Transverse colon (tissue), 4 donors: Measurements from ENCODE around the gene AP3B1. TPM values are rescaled to one million over a fixed set of nuclear protein-coding genes. Genes with fewer than 3 reads are reported as not detected.

Source experiments
- DNase-seq: peaks from one replicate; pipeline ENCODE4 v3.0.0-alpha.2; 2019
- H3K27ac ChIP-seq, 4 donors: fragments of 200-600 bp; sonication (generic); 2 replicates each; pipeline ENCODE4 v1.5.1; 2016 to 2018; ENCODE audit warnings: inconsistent platforms in 4 of 4
- H3K27me3 ChIP-seq: fragments of 200-600 bp; sonication (generic); 2 replicates; pipeline ENCODE4 v1.5.1; 2017; ENCODE audit warnings: inconsistent platforms
- H3K36me3 ChIP-seq, 4 donors: fragments of 200-600 bp; sonication (generic); 2 replicates each; pipeline ENCODE4 v1.5.1; 2017 to 2019; ENCODE audit warnings: inconsistent platforms in 4 of 4
- H3K4me1 ChIP-seq, 4 donors: fragments of 200-600 bp; sonication (generic); 2 replicates each; pipeline ENCODE4 v1.5.1; 2017 to 2020; ENCODE audit warnings: inconsistent platforms in 4 of 4
- H3K4me3 ChIP-seq, 4 donors: fragments of 200-600 bp; sonication (generic); 1 replicate in 1 of 4; 2 replicates in 3 of 4; pipeline versions ENCODE4 v1.5.1 to v1.6.1; 2017 to 2019; ENCODE audit warnings: inconsistent platforms in 4 of 4
- H3K9me3 ChIP-seq, 2 donors: fragments of 200-600 bp; sonication (generic); 2 replicates each; pipeline ENCODE4 v1.5.1; 2017 to 2019; ENCODE audit warnings: inconsistent platforms in 2 of 2
- EP300 ChIP-seq: sonication (generic); formaldehyde crosslinking; IDR thresholded peaks from one replicate; pipeline ENCODE4 v1.6.1; 2017; ENCODE audit warnings: antibody characterized with exemption, low read depth
- POLR2A ChIP-seq: fragments of 450-650 bp; IDR thresholded peaks from one replicate; pipeline ENCODE4 v1.6.1; 2016; ENCODE audit warnings: antibody characterized with exemption, mild to moderate bottlenecking, moderate library complexity
- POLR2AphosphoS5 ChIP-seq, 3 donors: sonication (generic); formaldehyde crosslinking; IDR thresholded peaks; one replicate each; pipeline ENCODE4 v1.6.1; 2016; ENCODE audit warnings: antibody characterized with exemption in 3 of 3
- WGBS, 2 donors: methylation state at CpG; one replicate each; pipeline ENCODE4 v1.1.5; 2018; ENCODE audit warnings: low coverage in 1 of 2; 5-methylcytosine and 5-hydroxymethylcytosine counted together
- in situ Hi-C, 4 donors: fragments of 200-750 bp; cut with MboI; loops; one replicate each; pipeline versions ENCODE4 v1.15.0 to v1.15.1; 2017; ENCODE audit warnings: low sequenced_read_pairs in 3 of 4, low pct_ligation_motif_present in 1 of 4, low pct_unique_long_range_greater_than_20kb in 1 of 4
- intact Hi-C: fragments of 100-400 bp; cut with DNase I; formaldehyde crosslinking; loops from one replicate; pipeline ENCODE4 v1.15.1; 2023; ENCODE audit warnings: low total_unique reads
- total RNA-seq, 4 donors: library from RNA; depleted of rRNA; stranded (reverse); fragments of >200 nt; gene quantifications; one replicate each; pipeline ENCODE4 v1.1.0, GENCODE V29; 2016
- TF ChIP-seq, protein P1 (sequence below), 5 experiments: fragments of 200-600 bp in 3 of 5; fragments of 450-650 bp in 2 of 5; sonication (generic) in 3 of 5; IDR thresholded peaks; 1 replicate in 2 of 5; 2 replicates in 3 of 5; pipeline ENCODE4 v1.5.1; 2016 to 2017; ENCODE audit warnings: antibody characterized with exemption in 5 of 5, inconsistent platforms in 3 of 5, mild to moderate bottlenecking in 2 of 5, moderate library complexity in 1 of 5

AP3B1 gene
- total RNA-seq, 4 donors from 2014 or later = 45.7 to 61.3 (median 53.4) TPM

DNA sequence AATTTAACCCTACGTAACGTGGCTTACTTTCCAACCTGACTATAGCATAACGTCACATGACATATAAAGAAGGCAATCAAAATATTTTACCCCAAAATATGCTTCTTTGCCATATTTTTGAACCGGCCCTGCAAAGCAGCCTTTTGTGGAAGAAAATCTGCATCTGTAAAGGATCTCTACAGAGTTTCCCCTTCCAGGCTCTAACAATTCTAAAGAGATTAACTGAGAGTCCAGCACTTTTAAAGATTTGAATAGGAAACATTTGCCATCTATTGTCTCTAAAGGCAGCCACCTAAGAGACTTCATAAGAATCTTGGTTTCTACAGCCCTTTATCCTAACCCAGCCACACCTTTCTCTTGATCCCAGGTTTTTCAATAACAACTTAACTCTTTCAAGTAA lies 22.7 kb downstream of the AP3B1 start:
- 92 to 96% methylated on average over 4 of the region's 4 CpGs for WGBS, 2 donors
- in situ Hi-C loops = no loop called here
- no peak for TF ChIP-seq POLR2AphosphoS5 (IDR thresholded peaks at IDR 0.05)
- no peak for TF ChIP-seq EP300
- TF ChIP-seq POLR2A = no peak
- TF ChIP-seq, protein P1, sequence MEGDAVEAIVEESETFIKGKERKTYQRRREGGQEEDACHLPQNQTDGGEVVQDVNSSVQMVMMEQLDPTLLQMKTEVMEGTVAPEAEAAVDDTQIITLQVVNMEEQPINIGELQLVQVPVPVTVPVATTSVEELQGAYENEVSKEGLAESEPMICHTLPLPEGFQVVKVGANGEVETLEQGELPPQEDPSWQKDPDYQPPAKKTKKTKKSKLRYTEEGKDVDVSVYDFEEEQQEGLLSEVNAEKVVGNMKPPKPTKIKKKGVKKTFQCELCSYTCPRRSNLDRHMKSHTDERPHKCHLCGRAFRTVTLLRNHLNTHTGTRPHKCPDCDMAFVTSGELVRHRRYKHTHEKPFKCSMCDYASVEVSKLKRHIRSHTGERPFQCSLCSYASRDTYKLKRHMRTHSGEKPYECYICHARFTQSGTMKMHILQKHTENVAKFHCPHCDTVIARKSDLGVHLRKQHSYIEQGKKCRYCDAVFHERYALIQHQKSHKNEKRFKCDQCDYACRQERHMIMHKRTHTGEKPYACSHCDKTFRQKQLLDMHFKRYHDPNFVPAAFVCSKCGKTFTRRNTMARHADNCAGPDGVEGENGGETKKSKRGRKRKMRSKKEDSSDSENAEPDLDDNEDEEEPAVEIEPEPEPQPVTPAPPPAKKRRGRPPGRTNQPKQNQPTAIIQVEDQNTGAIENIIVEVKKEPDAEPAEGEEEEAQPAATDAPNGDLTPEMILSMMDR (IDR thresholded peaks at IDR 0.05) = no peak

DNA sequence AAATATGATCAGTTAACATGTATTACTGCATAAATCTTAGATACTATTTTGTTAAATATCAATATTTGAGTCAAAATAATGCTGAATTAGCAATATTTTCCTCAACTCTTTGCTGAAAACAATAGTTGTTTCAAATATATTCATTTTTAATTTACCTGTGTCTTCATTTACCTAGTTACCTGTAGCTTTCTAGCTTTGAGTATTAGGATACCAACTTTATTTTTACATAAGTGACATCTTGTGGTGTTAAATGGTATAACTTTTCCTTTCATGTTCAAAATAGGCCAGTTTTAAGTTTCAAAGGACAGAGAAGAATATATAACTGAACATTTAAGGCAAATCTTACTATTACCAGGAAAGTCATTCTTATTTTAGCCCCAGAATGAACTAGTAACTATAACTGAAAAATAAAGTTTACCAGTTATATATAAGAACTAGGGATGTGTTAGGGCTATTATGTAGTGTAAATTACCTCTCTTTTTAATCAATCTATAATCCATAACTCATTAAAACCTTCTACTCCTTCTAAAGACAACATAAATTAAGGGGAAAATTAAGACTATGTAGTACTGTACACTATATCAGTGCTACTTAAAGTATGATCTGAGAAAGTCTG lies 25.3 kb downstream of the AP3B1 start:
- intact Hi-C loops (no loop called here), in situ Hi-C loops (no loop called here)
- DNase-seq = no peak

More for the DNA sequence above, 22.7 kb downstream of the AP3B1 start:
- no peak overlapping the region for H3K27ac ChIP-seq
- intact Hi-C loops = no loop called here
- H3K9me3 ChIP-seq = no peaks in the 10 kb centered on the region
- no peak overlapping the region for H3K4me3 ChIP-seq
- no peak for DNase-seq
- no peaks in the 10 kb centered on the region for H3K27me3 ChIP-seq
- peaks cover 0 to 9% (median 0%) of the 10 kb centered on the region in 4 donors for H3K4me1 ChIP-seq
- peaks cover 0 to 11% (median 0%) of the 10 kb centered on the region in 4 donors for H3K36me3 ChIP-seq

DNA sequence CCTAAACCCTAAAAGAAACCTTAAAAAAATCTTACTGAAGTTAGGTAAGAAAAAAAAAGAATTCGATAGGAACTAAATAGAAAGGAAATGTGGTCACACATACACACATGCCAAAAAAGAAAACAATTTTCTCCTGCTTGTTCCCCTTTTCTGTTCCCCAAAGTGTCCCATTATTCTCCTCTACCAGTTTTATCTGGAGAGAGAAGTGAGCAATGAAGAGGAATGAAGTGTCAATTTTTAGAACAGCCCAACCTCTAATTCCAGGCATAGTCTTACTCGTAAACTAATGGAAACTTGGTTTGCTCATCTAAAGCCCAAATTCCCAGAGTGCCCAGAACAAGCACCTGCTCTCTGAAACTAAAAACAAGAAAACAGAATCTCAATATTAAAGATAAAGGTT lies 26.1 kb downstream of the AP3B1 start:
- no peak for DNase-seq

More for the DNA sequence above, 25.3 kb downstream of the AP3B1 start:
- H3K27ac ChIP-seq = no peak overlapping the region
- peaks cover 0 to 21% (median 3%) of the 10 kb centered on the region in 4 donors for H3K36me3 ChIP-seq
- H3K9me3 ChIP-seq = no peaks in the 10 kb centered on the region
- TF ChIP-seq POLR2A (no peak), EP300 (no peak), POLR2AphosphoS5 (IDR thresholded peaks at IDR 0.05) (no peak)
- TF ChIP-seq, protein P1 (IDR thresholded peaks at IDR 0.05) = peak; percentile 41 to 58 (median 47)
- H3K4me1 ChIP-seq = peaks cover 0 to 9% (median 0%) of the 10 kb centered on the region in 4 donors
- no peaks in the 10 kb centered on the region for H3K27me3 ChIP-seq
- H3K4me3 ChIP-seq = no peak overlapping the region

DNA sequence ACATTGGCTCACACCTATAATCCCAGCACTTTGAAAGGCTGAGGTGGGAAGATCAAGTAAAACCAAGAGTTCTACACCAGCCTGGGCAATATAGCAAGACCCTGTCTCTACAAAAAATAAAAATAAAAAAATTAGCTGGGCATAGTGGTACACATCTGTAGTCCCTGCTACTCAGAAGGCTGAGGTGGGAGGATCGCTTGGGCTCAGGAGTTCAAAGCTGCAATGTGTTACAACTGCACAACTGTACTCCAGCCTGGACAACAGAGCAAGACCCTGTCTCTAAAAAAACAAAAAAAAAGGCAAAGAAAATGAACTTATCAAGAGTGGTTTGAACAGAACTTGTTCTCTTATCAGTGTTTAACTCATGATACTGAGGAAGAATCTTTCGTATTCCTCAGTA lies 29.3 kb downstream of the AP3B1 start:
- TF ChIP-seq POLR2AphosphoS5 (IDR thresholded peaks at IDR 0.05) (no peak), POLR2A (no peak), EP300 (no peak)
- TF ChIP-seq, protein P1 (IDR thresholded peaks at IDR 0.05) = no peak
- intact Hi-C loops (no loop called here), in situ Hi-C loops (no loop called here)
- H3K27me3 ChIP-seq = no peaks in the 10 kb centered on the region
- no peak overlapping the region for H3K4me3 ChIP-seq
- peaks cover 0 to 2% (median 0%) of the 10 kb centered on the region in 4 donors for H3K4me1 ChIP-seq
- H3K27ac ChIP-seq = no peak overlapping the region
- H3K36me3 ChIP-seq = peaks cover 0 to 21% (median 5%) of the 10 kb centered on the region in 4 donors
- no peaks in the 10 kb centered on the region for H3K9me3 ChIP-seq
- DNase-seq = no peak
- WGBS, 2 donors = 92 to 94% methylated on average over 2 of the region's 2 CpGs

More for the DNA sequence above, 26.1 kb downstream of the AP3B1 start:
- peaks cover 0 to 21% (median 5%) of the 10 kb centered on the region in 4 donors for H3K36me3 ChIP-seq
- no peaks in the 10 kb centered on the region for H3K9me3 ChIP-seq
- H3K27ac ChIP-seq = no peak overlapping the region
- H3K27me3 ChIP-seq = no peaks in the 10 kb centered on the region
- H3K4me1 ChIP-seq = peaks cover 0 to 6% (median 0%) of the 10 kb centered on the region in 4 donors
- in situ Hi-C loops (no loop called here), intact Hi-C loops (no loop called here)
- TF ChIP-seq, protein P1 (IDR thresholded peaks at IDR 0.05) = no peak
- no peak for TF ChIP-seq EP300
- no peak for TF ChIP-seq POLR2A
- TF ChIP-seq POLR2AphosphoS5 (IDR thresholded peaks at IDR 0.05) = no peak
- H3K4me3 ChIP-seq = no peak overlapping the region
- WGBS, 2 donors = 33 to 70% methylated on average over 1 to 2 of the region's 2 CpGs
